IMR-90 (cell line): ENCODE data around the gene PCDH11Y.
"Not testable (repeated sequence)": the region's sequence is repeated elsewhere in the genome, so short reads cannot be mapped to it uniquely, and the experiment has no call there.

Source experiments
- CEBPB ChIP-seq: IDR thresholded peaks from 2 replicates; pipeline ENCODE4 v1.6.1; 2012; ENCODE audit warnings: low read depth, low read length, improper control_type of control experiment
- CHD1 ChIP-seq: IDR thresholded peaks from 2 replicates; pipeline ENCODE4 v1.6.1; 2012; ENCODE audit warnings: low read depth, low read length, improper control_type of control experiment
- CTCF ChIP-seq: conservative IDR thresholded peaks from 2 replicates; pipeline ENCODE4 v1.5.1; 2012; ENCODE audit warnings: mild to moderate bottlenecking, low read depth, low read length, improper control_type of control experiment
- MAZ ChIP-seq: IDR thresholded peaks from 2 replicates; pipeline ENCODE4 v1.6.1; 2012; ENCODE audit warnings: low read depth, mild to moderate bottlenecking, low read length, improper control_type of control experiment, moderate library complexity, borderline replicate concordance
- MXI1 ChIP-seq: IDR thresholded peaks from 2 replicates; pipeline ENCODE4 v1.6.1; 2012; ENCODE audit warnings: low read depth, mild to moderate bottlenecking, low read length, moderate library complexity, borderline replicate concordance
- POLR2A ChIP-seq: IDR thresholded peaks from 2 replicates; pipeline ENCODE4 v1.6.1; 2012; ENCODE audit warnings: mild to moderate bottlenecking, low read depth, low read length
- RAD21 ChIP-seq: IDR thresholded peaks from 2 replicates; pipeline ENCODE4 v1.6.1; 2012; ENCODE audit warnings: low read length, improper control_type of control experiment
- RFX5 ChIP-seq: IDR thresholded peaks from 2 replicates; pipeline ENCODE4 v1.8.0; 2012; ENCODE audit warnings: low read depth, mild to moderate bottlenecking, low read length, moderate library complexity

- not testable (repeated sequence) for TF ChIP-seq CTCF, RAD21, MAZ, POLR2A, CHD1, RFX5, MXI1, CEBPB
These were observed 638.5 kb downstream of the PCDH11Y start for GRCh38 chrY:5638589-5638988.
